Progenitor cell of endocrine pancreas (in vitro differentiated cells): ENCODE measurements around the gene HOXC11. TPM values are rescaled to one million over a fixed set of nuclear protein-coding genes. Genes with fewer than 3 reads are reported as not detected.

ENCODE experiments used
- DNase-seq: peaks from one replicate; pipeline ENCODE4 v3.0.0; 2021; ENCODE audit warnings: low spot score; ENCODE audit not compliant: unreplicated experiment
- H3K27ac Mint-ChIP-seq: 2 replicates; pipeline ENCODE4 v1.8.0; 2021; ENCODE audit warnings: mild to moderate bottlenecking, moderate library complexity, mixed read lengths
- H3K27me3 Mint-ChIP-seq: 2 replicates; pipeline ENCODE4 v1.8.0; 2021; ENCODE audit warnings: mixed read lengths
- H3K36me3 Mint-ChIP-seq: 2 replicates; pipeline ENCODE4 v1.8.0; 2022; ENCODE audit warnings: mixed read lengths; ENCODE audit not compliant: insufficient read depth
- H3K4me1 Mint-ChIP-seq: 2 replicates; pipeline ENCODE4 v1.8.0; 2021; ENCODE audit warnings: low read depth, mixed read lengths
- H3K4me3 Mint-ChIP-seq: 2 replicates; pipeline ENCODE4 v1.8.0; 2021; ENCODE audit warnings: low read depth, mild to moderate bottlenecking, moderate library complexity, mixed read lengths
- H3K9me3 Mint-ChIP-seq: 2 replicates; pipeline ENCODE4 v1.8.0; 2021; ENCODE audit warnings: low read depth, mixed read lengths
- total RNA-seq: library from RNA; stranded (reverse); gene quantifications from 2 replicates; pipeline ENCODE4 v1.2.1, GENCODE V29; 2021
- TF ChIP-seq, protein P1 (sequence below): fragments of 200-600 bp; sonication (generic); IDR thresholded peaks from one replicate; pipeline ENCODE4 v1.5.0; 2021; ENCODE audit warnings: antibody characterized with exemption, mild to moderate bottlenecking; ENCODE audit not compliant: unreplicated experiment

Gene HOXC11
- total RNA-seq, 1 donor from 2014 or later: not detected

DNA sequence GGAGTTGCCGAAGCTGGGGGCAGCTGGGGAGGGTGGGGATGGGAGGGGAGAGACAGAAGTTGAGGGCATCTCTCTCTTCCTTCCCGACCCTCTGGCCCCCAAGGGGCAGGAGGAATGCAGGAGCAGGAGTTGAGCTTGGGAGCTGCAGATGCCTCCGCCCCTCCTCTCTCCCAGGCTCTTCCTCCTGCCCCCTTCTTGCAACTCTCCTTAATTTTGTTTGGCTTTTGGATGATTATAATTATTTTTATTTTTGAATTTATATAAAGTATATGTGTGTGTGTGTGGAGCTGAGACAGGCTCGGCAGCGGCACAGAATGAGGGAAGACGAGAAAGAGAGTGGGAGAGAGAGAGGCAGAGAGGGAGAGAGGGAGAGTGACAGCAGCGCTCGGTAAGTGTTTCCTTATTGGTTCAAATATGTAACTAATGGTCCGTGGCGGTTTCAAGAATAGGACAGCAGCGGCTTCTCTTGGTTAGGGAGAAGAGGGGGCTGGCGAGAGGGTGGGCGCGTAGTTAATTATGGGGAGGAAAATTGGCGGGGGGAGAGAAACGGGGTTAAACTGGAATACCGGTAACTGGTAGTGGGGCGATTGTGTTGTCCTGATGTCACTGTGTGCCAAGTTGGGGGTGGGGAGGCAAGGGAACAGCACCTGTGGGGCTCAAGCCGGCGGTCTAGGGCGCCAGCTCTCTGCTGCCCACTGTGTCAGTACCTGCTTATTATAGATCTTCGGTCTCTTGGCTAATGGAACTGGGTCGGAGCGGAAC, 44.3 kb downstream of the HOXC11 start:
- DNase-seq: no peak
- peaks cover 92% of the 10 kb centered on the region for H3K27me3 Mint-ChIP-seq
- peak overlapping the region; percentile 16 for H3K27ac Mint-ChIP-seq
- no peaks in the 10 kb centered on the region for H3K36me3 Mint-ChIP-seq
- H3K4me3 Mint-ChIP-seq: peak overlapping the region; percentile 38
- H3K4me1 Mint-ChIP-seq: peaks cover 6% of the 10 kb centered on the region
- H3K9me3 Mint-ChIP-seq: no peaks in the 10 kb centered on the region
- TF ChIP-seq, protein P1, sequence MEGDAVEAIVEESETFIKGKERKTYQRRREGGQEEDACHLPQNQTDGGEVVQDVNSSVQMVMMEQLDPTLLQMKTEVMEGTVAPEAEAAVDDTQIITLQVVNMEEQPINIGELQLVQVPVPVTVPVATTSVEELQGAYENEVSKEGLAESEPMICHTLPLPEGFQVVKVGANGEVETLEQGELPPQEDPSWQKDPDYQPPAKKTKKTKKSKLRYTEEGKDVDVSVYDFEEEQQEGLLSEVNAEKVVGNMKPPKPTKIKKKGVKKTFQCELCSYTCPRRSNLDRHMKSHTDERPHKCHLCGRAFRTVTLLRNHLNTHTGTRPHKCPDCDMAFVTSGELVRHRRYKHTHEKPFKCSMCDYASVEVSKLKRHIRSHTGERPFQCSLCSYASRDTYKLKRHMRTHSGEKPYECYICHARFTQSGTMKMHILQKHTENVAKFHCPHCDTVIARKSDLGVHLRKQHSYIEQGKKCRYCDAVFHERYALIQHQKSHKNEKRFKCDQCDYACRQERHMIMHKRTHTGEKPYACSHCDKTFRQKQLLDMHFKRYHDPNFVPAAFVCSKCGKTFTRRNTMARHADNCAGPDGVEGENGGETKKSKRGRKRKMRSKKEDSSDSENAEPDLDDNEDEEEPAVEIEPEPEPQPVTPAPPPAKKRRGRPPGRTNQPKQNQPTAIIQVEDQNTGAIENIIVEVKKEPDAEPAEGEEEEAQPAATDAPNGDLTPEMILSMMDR: no peak

DNA sequence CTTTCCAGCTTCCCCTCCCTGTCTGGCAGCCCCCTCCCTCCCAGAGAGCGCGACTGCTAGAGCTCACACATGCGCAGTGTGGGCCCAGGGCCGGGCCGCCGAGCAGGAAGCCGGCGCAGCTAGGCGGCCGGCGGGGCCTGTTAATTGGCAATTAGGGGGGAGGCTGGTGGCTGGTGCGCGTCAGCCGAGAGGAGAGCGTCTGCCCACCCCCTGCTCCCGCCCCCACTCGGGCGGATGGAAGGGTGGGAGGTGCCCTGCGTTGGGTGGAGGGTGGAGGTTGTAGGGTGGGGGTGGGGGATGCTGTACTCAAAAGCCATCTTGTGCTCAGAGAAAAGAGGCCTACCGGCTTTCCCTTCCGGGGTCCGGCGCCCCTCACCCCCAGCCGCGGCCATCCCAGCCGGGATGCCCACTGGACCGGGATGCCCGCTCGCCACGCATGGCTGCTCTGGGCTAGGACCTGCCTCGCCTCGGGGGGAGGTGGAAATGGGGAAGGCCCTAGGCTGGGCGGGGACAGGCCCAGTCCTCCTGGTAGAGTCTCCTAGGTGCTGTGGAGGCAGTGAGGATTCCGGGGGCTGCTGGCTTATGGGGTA, 45.0 kb downstream of the HOXC11 start:
- H3K27ac Mint-ChIP-seq: peak overlapping the region; percentile 16

DNA sequence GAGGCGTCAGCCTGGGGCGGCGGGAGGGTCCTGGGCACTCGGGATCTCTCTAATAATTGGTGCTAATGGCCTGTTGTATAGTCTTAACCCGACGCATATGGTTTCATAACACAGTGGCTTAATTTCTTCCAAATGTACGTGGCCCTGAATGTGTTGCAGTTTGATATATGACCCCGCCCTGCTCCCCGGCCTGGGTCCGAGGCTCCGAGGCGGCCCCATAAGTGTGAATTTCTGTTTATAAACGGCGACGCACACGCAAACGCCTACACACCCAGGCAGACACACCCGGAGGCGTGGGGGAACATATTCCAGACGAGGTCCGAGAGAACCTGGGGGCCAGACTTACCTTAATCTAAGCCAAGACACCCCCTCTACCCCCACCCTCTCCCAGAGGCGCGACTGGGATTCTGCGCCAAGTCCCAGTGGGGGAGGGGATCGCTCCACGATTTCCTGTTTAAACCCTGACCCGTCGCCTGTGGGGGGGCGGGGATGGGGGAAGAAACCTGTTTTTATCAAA, 45.6 kb downstream of the HOXC11 start:
- TF ChIP-seq, protein P1: no peak
- Mint-ChIP-seq H3K9me3 (no peaks in the 10 kb centered on the region), H3K36me3 (no peaks in the 10 kb centered on the region), H3K27ac (no peak overlapping the region), H3K4me3 (peak overlapping the region; percentile 21), H3K27me3 (peaks cover 92% of the 10 kb centered on the region), H3K4me1 (peaks cover 6% of the 10 kb centered on the region)
- DNase-seq: no peak

More for the DNA sequence above, 45.0 kb downstream of the HOXC11 start:
- H3K9me3 Mint-ChIP-seq: no peaks in the 10 kb centered on the region
- TF ChIP-seq, protein P1: no peak
- H3K27me3 Mint-ChIP-seq: peaks cover 92% of the 10 kb centered on the region
- H3K4me1 Mint-ChIP-seq: peaks cover 6% of the 10 kb centered on the region
- H3K4me3 Mint-ChIP-seq: peak overlapping the region; percentile 38
- no peak for DNase-seq
- no peaks in the 10 kb centered on the region for H3K36me3 Mint-ChIP-seq

DNA sequence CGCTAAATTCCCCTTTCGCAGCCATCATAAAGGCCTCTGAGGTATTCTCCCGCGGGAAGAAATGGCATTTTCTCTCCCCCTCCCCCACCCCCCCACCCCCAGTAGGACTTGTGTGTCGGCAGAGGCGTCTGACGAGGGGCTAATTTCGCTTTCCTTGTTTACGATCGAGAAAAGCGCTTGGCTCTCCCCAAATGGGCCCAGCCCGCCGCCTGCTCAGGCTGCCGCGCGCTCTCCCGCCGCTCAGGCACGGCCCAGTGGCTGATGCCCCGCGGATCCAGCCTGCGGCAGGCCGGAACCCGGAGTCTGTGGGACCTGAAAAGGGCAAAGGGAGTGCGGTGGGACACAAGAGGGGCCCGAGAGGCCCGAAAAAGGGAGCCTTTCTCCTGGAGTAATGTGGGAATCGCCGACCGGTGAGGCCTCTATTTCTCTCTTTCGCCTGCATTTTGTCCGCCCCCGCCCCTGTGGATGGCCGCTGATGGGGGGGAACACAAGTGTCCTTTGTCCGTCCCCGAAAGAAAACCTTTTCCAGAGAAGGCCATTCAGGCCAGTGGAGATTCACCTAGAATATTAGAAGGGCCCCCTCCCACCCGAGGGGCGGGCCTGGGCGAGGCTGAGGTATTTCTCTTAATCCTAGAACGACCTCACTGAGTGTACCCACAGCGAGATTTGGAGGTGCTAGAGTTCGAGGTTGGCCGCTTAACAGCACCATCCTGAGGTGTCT, 46.3 kb downstream of the HOXC11 start:
- Mint-ChIP-seq H3K36me3 (no peaks in the 10 kb centered on the region), H3K27me3 (peaks cover 92% of the 10 kb centered on the region), H3K27ac (no peak overlapping the region)

More for the DNA sequence above, 46.3 kb downstream of the HOXC11 start:
- H3K4me3 Mint-ChIP-seq: no peak overlapping the region
- no peak for DNase-seq
- TF ChIP-seq, protein P1: no peak
- H3K9me3 Mint-ChIP-seq: no peaks in the 10 kb centered on the region
- peaks cover 6% of the 10 kb centered on the region for H3K4me1 Mint-ChIP-seq
